Endometrial microvascular endothelial cells (primary cell): Measurements from ENCODE around the gene MAP3K21. TPM values are rescaled to one million over a fixed set of nuclear protein-coding genes. Genes with fewer than 3 reads are reported as not detected.

Source experiments
- in situ Hi-C: cut with HindIII; loops from 2 replicates; pipeline ENCODE4 v1.10.0; 2017; ENCODE audit warnings: low sequenced_read_pairs, low pct_unique_long_range_greater_than_20kb; ENCODE audit errors: inconsistent ontology term
- total RNA-seq: library from RNA; depleted of rRNA; stranded (reverse); fragments of >200 nt; gene quantifications from one replicate; pipeline ENCODE4 v1.2.3, GENCODE V29; 2015; ENCODE audit errors: inconsistent ontology term

The MAP3K21 gene
- total RNA-seq, 1 donor from 2014 or later, result 0.93 TPM

GRCh38 chr1:233410906-233411305, 83.4 kb downstream of the MAP3K21 start:
- in situ Hi-C loops, result no loop called here

GRCh38 chr1:233412812-233413211, 85.3 kb downstream of the MAP3K21 start:
- in situ Hi-C loops, result no loop called here

GRCh38 chr1:233421293-233421692, 93.8 kb downstream of the MAP3K21 start:
- in situ Hi-C loops, result no loop called here

DNA sequence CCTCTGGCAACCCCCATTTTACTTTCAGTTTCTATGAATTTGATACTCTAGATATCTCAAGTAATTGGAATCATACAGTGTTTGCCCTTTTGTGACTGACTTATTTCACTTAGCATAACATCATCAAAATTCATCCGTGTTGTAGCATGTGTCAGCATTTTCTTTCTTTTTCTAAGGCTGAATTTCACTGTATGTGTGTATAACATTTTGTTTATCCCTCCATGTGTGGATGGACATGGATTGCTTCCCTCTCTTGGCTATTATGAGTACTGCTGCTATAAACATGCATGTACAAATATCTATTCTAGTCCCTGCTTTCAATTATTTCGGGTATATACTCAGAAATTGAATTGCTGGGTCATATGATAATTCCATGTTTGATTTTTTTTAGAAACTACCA, 97.3 kb downstream of the MAP3K21 start:
- in situ Hi-C loops, result no loop called here

DNA sequence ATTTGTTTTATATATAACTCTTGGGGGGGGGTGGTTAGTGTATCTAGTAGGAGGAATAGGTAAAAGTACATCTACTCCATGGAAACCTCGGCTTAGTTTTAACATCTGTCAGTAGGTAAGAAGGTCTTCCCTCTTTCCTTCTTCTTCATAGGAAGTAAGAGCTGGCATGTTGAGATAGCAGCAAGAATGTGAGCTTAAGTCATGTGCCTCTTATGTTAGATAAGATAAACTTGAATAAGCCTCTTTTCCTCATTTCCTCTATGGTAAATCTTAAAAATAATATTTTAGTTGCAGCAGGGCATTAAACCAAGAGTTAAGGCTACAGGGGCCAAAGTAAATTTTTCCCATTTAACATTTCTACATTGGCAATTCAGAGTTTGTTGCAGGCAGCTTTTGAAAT, 100.4 kb downstream of the MAP3K21 start:
- in situ Hi-C loops, result no loop called here

- in situ Hi-C loops, result no loop called here
Observed at GRCh38 chr1:233431753-233432403, 104.4 kb downstream of the MAP3K21 start.

DNA sequence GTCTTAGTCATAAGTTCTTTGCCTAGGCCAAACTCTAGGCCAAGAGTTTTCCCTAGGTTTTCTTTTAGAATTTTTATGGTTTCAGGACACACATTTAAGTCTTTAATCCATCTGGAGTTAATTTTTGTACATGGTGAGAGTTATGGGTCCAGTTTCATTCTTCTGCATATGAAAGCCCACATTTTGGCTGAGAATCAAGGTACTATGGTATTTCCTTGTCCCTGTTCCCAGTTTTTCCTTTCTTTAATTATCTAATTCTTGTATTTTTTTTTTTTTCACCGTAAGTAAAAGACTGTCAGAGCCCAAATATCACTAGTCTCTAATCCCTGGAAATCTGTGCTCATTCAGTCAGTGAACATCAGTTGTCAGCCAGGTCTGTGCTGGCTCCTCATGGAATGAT, 105.4 kb downstream of the MAP3K21 start:
- in situ Hi-C loops, result no loop called here

GRCh38 chr1:233433436-233434210, 106.1 kb downstream of the MAP3K21 start:
- in situ Hi-C loops, result no loop called here

Other genes with a start within 250 kb of the MAP3K21 start
- 16.4 TPM for gene PCNX2, start 32.0 kb upstream of the MAP3K21 start, total RNA-seq